Fibroblast of skin of abdomen (primary cell): ENCODE data around the gene OR8A1. TPM values are rescaled to one million over a fixed set of nuclear protein-coding genes. Genes with fewer than 3 reads are reported as not detected.

Experiments
- DNase-seq: peaks from one replicate; pipeline ENCODE4 v3.0.0-alpha.2; 2013
- polyA plus RNA-seq, 2 experiments: library from polyadenylated mRNA; unstranded; fragments of 120-200 nt; gene quantifications; one replicate each; pipeline ENCODE4 v1.2.1, GENCODE V29; 2013; ENCODE audit not compliant: insufficient read length in 2 of 2

Gene OR8A1
- not detected for polyA plus RNA-seq (2013, experiment 1 of 2; ENCODE audit: insufficient read length)
- polyA plus RNA-seq (2013, experiment 2 of 2; ENCODE audit: insufficient read length): not detected

DNA sequence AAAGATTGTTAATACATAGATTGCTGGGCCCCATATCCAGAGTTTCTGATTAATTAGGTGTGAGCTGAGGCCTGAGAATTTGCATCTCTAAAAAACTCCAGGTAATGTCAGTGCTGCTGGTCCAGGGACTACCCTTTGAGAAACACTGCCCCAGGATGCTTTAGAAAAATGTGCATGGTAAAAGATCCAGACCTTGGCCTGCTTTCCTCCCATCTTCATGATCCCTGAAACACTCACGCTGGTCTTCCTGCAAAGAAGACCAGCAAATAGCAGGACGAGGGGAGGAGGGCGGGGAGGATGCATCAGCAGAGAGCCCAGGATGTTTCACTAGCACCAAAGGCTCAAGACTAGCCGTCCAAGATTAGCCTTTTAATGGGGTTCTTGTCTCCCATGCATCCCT, at the start of gene OR8A1:
Gene OR8A1 (plus strand): TSS at position 301 of the 400 bp plus-strand sequence. CDS start 123 bp downstream, outside the sequence.
- no peak for DNase-seq

- DNase-seq: no peak
These were observed 49.3 kb upstream of the OR8A1 start for GRCh38 chr11:124520550-124520854.

GRCh38 chr11:124533626-124534025, 36.2 kb upstream of the OR8A1 start:
- no peak for DNase-seq

GRCh38 chr11:124534051-124534450, 35.7 kb upstream of the OR8A1 start:
- DNase-seq: no peak

DNA sequence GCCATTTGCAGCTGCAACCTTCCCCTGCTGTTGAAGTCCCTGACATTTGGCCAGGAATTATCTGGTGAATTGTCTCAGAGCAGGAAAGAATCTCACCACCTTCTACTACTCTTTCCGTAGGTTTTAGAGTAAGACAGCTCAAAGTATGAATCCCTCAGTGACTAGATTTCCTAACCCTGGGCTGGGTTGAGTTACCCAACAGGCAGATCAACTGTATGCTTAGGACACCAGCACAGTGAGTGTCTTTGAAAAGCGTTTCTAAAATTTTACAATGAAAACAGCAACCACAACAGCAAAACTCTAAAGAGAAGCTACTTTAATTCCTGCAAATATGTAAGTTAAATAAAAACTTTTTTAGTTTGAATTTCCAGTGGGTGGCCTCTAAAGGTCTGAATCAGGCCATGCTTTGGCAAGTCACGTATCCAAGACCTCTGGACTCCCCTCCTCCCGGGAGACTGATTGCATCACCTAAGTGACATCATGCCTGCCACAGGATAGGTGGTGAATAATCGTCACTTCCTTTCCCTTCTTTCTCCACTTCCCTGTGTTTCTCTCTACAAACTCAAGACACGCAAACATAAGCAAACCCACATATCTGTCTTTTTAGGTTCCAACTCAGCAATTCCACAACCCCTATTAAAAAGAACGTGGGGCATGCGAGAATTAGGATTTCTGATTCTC, 34.1 kb upstream of the OR8A1 start:
- DNase-seq: no peak

- peak; percentile 31 for DNase-seq
These were observed 33.3 kb upstream of the OR8A1 start for GRCh38 chr11:124536520-124536919.

DNA sequence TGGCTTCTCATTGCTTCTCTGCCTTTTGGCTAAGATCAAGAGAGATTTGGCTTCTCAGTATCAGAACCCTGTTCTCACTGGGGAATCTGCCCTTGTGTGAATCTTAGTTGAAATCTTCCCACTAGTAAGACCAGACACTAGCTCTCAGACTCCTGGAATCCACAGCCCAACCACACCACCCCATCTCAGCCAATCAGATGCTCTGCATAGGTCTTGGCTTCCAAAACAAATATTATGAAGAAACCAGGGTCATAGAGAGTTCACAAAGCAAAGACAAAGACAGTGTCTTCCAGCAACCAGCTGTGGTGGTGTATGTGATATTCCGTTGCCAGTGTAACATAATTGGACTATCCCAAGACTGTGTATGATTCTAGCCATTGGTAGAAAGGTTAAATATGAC, 31.8 kb upstream of the OR8A1 start:
- peak; percentile 30 for DNase-seq

DNA sequence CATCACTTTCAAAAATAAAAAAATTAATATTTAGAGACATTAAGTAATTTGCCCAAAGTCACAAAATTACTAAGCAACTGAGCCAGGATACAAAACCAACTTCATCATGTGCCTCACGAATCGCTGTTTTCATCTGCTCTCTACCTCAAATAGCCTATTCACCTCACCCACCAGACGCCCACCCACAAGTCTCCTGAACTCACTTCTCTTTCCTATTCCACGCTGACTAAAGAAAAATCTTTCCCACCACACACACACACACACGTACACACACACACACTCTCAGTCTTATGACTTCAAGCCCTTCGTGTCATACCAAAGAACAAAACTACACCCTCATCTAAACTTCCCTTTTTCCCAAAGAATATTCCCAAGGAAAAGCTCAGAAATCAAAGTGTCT, 28.6 kb upstream of the OR8A1 start:
- no peak for DNase-seq

GRCh38 chr11:124543145-124543544, 26.7 kb upstream of the OR8A1 start:
- DNase-seq: no peak

GRCh38 chr11:124543554-124543953, 26.2 kb upstream of the OR8A1 start, which contains the start of gene OR8B12:
Gene OR8B12, minus strand, starts transcription at chr11:124543654. Its CDS starts 0 bp downstream, at chr11:124543654.
- no peak for DNase-seq

- no peak for DNase-seq
These were observed 18.6 kb upstream of the OR8A1 start for GRCh38 chr11:124551189-124551588.

- no peak for DNase-seq
These were observed 17.8 kb upstream of the OR8A1 start for GRCh38 chr11:124551987-124552386.

DNA sequence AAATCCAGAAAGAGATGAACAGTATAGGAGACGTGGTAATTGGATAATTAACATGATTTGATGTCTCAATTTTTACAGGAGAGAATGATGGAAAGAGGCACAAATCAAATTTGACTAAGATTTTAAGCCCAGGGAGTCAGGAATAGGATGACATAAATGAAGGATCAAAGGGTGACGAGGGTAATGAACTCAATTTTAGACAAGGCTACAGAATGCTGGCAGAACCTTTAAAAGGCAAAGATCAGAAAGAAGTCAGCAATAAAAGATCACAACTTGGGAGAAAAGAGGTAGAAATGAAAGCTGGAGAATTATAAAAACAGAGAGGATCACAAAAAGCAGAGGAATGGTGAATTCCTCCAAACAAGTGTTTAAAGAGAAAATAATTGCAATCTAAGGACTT, 13.0 kb upstream of the OR8A1 start:
- DNase-seq: no peak

GRCh38 chr11:124570160-124570559, 363 bp downstream of the OR8A1 start:
- no peak for DNase-seq

DNA sequence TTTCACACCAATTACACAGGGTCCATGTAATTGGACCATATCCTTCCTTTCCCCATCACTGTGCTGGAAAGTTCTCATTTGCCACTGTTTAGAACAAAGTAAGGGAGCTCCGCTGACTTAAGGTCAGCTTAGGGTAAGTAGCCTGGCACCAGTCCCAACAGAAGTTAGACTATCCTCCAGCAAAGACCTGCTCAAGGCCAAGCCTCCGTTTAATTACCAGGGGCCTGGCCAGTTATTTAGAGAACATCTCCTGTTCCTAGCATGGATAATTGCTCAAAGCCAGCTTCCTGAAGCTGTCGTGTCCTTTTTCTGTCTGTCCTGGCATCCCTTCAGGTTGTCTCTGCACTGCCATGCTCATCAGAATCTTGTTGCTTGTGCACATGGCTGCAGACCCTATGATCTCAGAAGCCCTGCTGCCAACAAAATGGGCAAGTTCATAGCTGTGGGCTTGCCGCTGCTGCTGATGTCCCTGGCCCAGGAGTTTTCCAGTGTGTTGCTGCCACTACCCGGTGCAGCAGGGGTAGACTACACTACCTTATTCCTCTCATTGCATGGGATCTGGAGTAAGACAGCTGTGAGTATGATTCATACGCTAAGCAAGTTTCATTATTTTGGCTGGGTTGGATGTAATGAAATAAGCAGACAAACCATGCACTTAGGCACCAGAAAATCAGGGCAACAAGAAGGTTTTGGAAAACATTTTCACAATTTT, 8.1 kb downstream of the OR8A1 start:
- no peak for DNase-seq

- no peak for DNase-seq
These were observed 9.0 kb downstream of the OR8A1 start for GRCh38 chr11:124578761-124579160.

- DNase-seq: no peak
These were observed 12.0 kb downstream of the OR8A1 start for GRCh38 chr11:124581817-124582216.

GRCh38 chr11:124582565-124582964, 12.8 kb downstream of the OR8A1 start:
- no peak for DNase-seq

GRCh38 chr11:124583781-124584180, 14.0 kb downstream of the OR8A1 start:
- DNase-seq: no peak

GRCh38 chr11:124584681-124585372, 15.0 kb downstream of the OR8A1 start:
- no peak for DNase-seq

GRCh38 chr11:124586238-124586860, 16.6 kb downstream of the OR8A1 start:
- peak; percentile 58 for DNase-seq

- no peak for DNase-seq
These were observed 21.6 kb downstream of the OR8A1 start for GRCh38 chr11:124591430-124591829.

DNA sequence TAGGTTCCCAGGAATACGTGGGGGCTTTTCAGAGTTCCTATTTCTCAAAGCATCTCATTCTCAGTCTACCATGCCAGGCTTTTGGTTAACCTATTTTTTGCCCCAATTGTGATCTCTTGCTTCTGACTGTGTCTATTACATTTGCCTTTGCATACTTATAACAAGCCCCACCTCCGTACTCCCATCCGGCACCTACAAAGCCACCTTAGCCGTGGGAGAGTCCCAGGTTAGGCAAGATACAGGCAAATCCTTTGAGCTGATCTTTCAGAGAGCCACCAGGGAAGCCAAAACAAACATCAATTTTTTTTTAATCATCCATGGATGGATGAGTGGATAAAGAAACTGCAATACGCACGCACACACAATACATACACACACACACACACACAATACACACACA, 22.8 kb downstream of the OR8A1 start:
- DNase-seq: no peak
